Activated T-cell treated with anti-CD3 and anti-CD28 coated beads for 48 hours (primary cell): ENCODE data around the gene C10orf105.

Source experiments
- DNase-seq: peaks from one replicate; pipeline ENCODE4 v3.0.0-alpha.2; 2020; ENCODE audit warnings: low read depth

C10orf105 gene

DNA sequence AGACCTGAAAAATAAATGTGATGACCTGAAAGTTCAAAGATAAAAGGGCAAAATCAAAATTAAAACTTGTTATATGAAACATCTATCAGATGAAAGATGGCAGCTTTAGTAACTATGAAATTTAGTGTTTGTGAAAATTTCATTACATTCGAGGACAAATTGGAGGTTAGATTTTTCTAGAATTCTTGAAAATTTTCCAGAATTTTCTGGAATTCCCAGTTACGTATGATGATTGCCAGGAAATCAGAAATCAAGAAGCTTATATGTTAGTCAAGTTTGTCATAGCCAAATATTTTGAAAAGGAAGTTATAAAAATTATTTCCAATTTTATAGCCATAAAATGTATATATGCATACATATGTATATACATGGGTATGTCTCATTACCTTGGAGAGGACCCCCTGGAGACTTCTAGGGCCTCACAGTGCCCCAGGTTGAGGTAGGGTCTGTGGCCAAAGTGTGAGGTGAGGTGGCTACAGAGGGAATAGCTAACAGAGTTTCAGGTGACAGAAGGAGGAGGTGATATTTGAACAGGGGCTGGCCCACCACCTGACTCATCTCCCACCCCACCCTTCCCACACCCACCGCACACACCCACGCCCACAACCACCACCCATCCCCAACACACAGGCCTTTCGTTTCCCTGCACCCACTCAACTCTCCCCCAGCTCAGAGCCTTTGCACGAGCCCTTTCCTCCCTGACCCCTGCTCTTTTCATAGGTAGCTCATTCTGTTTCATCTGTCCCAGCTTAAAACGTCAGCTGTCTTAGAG lies 21.5 kb downstream of the C10orf105 start:
- DNase-seq, result peak; percentile 40

DNA sequence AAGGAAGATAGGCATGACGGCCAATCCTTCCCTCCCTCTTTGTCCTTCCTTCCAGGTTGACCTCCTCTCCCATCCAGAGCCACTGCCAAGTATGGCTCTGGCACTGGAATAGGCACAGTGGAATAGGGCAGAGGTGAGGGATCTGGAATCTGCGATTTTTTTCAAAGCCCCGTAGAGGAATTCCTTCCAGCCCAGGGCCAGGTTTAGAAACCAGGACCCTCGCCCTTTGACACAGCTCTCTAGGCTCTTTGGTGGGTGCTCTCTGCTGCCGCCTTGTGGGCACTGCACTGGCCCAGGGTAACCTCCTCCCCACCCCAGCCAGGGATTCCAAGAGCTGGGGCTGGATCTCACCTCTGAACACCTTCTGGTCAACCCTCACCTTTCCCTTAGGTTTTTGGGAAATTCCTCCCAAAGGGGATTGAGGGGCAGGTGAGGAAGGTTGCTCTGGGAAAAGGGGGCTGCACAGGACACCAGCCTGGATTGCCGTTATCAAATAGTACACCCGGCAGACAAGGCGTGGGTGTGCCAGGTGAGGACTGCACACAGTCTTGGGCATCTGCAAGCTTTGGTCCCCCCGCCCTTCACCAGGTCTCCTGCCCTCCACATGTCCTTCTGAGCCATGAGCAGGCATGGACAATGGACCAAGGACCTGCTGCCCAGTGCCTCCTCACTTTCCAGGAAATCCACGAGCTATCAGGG lies 22.8 kb downstream of the C10orf105 start:
- DNase-seq, result peak; percentile 62

DNA sequence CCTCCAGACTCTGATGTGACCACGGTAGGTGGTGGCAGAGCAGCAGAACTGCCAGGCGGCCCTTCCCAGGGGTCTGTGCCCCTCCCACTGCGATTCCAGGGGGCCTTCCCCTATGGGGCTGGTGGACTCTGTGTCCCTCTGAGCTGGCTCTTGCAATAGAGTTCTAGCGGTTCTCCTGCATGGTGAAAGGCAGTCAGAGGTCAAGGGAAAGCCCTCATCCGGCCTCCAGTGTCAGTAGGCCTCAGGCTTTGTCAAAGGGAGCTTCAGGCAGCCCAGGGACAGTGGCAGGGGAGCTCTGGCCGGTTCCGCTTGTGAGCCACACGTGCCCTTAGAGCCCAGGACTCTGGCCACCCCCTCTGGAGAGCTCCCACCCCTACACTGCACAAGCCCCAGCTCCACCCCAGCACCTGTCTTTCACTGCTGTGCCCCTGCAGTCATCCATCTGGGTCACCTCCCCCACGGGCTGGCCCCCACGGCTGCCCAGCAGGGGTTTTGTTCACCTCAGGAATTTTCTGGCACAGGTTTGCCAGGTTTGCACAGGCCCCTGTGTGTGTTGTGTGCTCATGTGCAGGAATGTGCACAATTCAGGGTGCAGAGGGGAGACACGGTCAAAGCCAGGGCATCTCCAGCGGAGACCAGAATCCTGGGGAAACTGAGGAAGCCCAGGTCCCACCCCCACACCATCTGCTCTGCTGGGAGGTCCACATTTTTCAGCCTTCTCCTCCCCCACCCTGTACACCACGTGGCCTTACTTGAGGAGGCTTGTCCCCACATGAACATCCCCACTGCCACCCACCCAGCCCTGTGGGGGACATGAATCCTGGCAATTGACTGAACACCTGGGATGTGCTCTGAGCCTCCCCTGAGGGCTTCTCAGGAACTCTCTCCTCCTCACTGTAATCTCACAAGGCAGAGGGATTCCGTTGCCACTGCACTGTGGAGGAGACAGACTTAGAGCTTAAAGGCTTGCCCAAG lies 23.8 kb downstream of the C10orf105 start:
- no peak for DNase-seq

DNA sequence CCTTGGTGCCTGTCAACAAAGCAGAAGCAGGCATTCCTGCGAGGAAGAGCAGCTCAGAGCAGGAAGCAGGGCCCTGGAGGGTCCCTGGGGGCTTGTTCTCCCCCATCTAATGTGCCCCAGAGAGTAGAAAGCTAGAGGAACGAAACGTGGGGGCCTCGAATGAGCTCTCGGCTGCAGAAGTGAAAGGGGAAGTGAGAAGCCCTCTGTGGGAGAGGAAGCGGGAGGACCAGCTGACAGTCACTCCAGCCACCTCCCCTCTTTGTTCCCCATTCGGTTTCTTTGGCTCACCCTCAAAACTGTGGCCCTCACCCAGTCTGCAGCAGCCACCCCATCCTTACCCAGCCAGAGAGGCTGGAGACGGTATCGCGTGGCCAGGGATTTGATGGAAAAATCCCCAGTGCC lies 25.0 kb downstream of the C10orf105 start:
- DNase-seq, result no peak

DNA sequence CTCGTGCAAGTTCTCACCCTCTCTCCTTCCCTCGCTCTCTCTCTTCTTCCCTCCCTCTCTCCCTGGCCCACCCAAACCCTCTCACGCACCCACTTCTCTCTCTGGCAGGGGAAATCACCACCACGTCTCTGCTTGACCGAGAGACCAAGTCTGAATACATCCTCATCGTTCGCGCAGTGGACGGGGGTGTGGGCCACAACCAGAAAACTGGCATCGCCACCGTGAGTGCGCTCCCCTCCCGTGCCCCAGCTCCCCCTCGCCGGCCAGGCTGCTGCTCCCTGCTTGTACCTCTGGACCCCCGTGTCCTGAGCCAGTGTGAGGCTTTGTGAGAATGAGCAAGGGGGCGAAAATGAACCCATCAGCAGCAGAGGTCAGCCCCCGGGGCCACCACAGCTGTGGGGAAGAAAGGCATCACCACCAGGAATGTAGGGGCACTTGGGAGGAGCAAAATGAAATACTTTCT lies 25.5 kb downstream of the C10orf105 start:
- no peak for DNase-seq

DNA sequence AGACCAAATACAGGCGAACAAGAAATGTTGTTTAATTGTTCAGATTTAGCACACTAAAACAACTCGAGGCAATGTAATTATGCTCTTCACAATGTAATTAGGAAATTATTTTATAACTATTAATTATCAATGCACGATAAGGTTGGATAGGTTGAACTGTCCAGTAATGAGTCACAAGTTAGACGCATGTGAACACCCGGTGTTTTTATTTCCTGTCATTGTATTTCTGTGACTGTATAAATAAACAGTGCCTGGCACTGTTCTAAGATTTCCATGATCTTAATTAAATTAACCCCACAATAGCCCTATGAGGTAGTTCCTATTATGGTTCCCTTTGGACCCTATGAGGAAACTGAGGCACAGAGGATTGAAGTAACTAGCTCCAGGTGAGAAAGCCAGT lies 26.2 kb downstream of the C10orf105 start:
- no peak for DNase-seq

DNA sequence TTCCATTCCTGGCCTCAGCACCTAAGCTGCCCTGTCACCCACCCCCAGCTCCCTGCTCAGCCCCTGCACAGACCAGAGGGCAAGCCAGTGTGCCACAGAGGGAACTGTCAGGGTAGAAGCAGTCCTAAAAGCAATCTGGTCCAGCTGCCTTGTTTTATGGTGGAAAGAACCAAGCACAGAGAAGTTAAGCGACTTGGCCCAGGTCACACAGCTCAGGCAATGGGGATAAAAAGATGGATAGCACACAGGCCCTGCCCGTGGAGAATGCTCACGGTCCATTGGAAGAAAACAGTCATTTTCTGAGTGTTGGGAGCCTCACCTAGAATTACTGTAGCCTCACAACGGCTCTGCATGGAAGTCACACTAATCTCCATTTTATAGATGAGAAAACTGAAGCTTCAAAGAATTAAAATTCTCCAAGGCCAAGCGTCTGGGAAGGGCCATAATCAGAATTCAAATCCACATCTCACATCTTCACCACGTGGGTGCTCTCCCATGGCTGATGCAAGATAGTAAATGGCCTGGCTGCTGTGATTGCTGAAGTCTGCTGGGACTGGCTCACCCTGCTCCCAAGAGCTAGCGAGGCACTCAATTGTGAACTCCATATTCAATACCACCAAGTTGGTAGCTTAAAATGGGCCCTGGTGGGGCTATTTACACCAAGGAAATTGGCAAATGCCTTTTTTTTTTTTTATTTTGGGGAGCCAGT lies 26.8 kb downstream of the C10orf105 start:
- no peak for DNase-seq

DNA sequence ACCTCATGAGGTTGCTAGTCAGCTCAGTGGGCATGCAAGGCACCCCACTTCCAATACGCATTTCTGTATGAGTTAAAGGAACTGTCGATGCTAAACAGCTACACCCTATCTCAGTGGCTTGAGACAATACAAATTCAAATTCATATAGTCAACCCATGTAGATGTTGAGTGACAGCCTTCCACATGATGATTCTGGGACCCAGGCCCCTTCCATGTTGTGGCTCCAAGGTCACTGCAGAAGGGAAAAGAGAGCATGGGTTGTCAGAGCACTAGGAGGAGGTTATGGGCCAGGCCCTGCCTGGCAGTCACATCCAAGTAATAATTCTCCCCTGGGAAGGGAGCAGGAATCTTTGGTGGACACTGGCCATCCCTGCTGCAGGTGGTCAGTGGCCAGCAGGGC lies 28.2 kb downstream of the C10orf105 start:
- no peak for DNase-seq

DNA sequence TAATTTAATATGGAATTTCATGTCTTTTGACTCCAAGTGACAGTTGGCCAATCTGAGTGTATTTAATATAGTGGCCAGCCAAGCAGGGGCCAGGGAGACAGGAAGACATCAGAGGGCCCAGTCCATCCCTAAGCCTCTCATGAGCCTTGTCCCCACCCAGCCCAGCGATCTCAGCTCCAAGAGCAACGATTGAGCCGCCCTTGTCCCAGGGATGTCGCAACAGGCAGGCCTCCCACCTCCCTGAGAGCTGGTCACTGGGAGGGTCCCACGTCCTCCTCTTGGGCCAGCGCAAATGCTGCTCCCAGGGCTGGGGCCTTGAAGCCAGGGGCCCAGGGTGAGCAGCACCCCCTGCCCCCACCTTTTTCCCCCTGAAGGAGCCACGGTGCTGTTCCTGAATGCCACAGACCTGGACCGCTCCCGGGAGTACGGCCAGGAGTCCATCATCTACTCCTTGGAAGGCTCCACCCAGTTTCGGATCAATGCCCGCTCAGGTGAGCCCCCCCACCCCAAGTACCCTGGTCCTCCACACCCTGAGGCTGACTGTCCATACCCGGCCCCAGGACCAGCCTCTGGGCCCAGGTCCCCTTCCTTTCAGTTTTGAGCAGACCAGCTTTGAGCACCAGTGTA lies 29.4 kb downstream of the C10orf105 start:
- no peak for DNase-seq

DNA sequence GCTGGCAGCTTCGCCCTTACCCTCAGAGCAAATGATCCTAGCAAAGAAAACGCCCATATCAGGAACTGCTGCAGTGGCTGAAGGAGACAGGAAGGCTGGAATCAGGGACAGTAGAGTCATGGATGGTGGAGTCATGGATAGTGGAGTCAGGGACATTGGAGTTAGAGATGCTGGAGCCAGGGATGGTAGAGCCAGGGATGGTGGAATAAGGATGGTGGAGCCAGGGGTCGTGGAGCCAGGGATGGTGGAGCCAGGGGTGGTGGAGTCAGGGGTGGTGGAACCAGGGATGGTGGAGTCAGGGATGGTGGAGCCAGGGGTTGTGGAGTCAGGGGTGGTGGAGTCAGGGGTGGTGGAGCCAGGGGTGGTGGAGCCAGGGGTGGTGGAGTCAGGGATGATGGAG lies 31.3 kb downstream of the C10orf105 start:
- no peak for DNase-seq

DNA sequence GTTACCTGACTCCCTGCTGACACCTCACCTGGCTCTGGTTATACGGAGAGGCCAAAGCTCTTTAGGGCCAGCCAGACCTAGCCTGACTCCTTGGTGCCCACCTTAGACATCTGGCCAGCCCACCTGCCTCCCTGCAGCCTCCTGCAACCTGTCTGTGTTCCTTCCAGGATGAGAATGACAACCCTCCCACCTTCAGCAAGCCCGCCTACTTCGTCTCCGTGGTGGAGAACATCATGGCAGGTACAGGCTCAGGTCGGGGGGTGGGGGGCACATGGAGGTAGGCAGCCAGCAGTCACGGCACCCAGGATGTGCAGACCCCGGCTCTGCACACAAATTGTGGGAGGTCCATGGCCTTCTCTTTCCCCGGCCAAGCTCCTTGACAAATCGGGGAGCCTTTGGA lies 32.1 kb downstream of the C10orf105 start:
- no peak for DNase-seq

DNA sequence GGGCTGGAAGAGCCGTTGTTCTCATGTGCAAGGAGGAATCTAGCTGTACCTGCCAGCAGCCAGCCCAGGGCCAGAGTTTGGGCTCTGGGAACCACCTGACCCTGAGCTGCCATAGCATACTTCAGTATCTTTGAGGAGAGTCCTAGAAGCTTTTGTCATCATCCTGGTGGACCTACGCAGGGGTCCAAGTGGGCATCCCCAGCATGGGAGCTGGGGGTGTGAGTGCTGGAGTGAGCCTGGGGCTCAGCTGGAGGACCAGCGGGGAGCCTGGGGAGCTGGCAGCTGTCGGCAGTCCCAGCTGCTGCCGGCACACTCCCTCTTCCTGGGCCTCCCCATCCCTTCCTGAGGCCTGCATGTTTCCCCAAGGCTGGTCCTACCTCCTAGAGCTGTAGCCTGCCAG lies 32.5 kb downstream of the C10orf105 start:
- DNase-seq, result no peak

DNA sequence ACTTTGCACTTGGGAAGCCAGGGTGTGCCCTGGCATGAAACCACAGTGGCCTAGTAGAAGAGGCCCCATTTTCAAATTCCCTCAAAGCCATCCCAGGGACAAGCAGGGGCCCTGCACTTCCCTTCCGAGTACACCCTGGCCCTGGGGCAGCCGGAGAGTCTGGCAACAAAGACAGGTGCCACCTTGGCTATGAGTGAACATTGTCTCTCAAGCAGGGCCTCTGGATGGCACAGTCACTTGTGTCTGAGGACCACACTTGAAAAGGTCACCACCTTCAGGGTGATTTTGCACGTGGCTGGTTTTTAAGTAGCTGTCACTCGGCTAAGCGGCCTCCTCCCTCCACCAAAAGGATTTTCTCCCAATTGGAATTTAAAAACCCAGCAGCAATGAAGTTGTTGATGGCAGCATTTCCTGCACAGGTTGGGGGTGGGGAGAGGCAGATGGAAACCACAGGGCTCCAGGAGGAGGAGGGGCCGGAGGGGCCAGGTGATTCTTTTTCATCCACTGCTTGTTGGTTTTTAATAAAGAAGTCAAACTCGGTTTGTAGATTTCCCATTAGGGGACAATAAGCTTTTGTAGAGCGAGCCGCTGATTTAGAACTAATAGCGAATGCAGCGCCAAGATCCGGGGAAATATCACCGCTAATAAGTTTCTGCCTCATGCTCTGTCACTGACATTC lies 33.9 kb downstream of the C10orf105 start:
- DNase-seq, result no peak

DNA sequence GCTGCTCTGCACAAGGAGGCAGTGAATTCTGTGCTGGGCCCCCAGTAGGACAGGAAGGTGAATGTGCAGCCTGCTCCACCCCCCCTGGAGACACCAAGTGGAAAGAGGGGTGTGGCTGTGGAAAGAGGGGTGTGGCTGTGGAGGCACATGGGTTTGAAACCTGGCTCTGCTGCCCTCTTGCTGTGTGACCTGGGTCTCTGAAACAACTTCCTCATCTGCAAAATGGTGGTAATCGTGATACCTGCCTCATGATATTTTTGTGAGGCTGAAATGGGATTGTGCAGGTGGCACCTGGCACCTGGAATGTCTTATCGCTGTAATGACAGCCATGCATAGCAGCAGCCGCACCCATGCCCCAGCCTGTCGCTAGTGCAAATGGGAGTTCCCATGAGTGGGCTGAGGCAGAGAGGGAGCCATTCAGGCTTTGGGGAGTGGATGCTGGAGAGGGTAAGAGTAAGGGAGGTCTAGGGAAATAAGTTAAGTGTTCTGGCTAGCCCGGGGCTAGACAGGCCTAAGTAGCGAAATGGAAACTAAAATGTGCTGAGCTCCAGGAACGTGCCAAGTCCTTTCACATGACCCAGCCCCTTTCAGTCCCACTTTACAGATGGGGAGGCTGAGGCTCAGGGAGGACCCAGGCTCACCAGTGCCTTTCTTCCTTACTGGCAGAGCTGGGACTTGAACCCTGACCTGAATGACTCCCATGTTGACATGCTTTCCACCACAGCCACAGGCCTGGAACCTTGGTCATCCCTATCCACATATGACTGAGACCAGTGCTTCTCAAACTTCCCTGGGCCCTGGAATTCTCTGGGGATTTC lies 35.0 kb downstream of the C10orf105 start:
- peak; percentile 27 for DNase-seq

DNA sequence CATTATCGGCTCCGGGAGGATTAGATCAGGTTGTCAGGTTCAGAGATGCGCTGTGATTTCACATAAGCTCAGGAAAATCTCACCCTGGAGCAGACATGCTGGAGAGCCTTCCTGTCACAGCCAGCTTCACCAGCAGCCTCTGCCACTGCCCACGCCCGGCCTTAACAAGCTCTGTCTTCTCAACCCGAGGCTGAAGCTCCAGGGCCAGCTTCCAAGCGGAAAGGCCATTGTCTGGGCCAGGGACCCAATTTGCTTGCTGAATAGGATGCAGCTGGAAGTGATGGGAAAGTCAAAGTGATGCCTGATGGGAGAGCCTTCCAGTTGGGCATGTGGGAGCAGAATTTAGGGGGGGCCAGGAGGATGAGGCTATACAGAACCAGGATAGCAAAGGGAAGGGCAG lies 36.3 kb downstream of the C10orf105 start:
- no peak for DNase-seq

DNA sequence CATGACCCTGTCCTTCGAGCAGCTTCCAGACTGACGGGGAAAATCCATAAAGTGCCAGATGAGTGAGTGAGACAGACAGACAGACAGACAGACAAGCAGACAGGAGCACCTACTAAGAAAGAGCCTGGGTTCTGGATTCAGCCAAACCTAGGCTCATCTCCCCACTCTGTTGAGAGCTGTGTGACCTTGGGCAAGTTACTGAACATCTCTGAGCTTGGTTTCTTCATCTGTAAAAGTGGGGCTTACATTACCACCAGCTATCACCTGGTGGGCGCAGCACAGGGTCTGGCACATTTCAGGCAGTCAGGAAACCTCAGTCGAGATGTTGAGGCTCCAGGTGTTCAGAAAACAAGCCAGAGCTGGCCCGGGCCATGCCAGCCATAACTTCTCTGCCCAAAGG lies 37.6 kb downstream of the C10orf105 start:
- DNase-seq, result no peak

DNA sequence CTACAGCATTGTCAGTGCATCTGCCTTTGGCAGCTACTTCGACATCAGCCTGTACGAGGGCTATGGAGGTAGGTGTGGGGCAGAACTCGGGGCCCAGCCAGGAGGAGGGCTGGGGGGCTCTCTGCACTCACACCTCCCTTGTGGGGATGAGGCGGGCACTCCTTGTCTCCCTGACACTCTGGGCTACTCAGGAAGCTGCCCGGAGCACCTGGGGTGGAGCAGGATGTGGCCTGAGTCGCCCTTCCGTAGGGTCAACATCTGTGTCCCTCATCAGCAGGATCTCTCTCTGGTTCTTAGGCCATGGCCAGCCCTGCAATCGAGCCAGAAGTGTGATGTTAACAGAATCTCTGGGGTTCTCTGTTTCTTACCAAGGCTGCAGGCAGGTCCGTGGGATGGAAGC lies 40.2 kb downstream of the C10orf105 start:
- no peak for DNase-seq

DNA sequence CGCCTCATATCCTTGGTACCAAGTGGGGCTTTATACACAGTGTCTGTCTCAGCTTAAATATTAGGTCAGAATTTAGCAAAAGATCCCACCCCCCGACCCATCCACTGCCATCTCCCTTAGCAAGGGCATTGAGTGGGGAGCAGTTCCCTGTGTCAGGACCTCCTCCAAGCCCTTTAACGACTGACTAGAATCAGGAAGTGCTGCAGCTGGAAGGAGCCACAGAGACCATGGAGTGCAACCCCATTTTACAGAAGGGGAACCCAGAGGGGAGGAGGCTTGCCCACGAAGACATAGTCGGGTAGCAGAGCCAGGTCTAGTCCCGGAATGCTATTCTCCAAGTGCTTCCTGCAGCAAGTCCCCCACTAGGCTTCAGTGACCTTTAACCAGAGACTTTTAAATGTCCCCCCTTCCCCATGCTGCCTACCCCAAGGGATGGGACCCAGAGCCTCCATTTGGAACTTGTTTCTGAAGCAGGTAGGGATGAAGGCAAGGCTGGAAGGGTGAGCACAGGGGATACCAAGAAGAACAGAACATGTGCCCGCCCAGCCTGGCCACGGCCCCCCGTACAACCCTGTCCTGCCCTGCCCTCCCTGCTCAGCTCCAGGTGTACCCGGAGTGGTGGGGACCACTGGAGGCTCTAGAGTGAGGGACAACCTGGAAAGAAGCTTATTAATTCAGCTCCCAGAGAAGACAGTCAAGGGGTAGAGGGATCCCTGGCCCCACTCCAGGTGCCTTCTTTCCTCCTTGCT lies 41.3 kb downstream of the C10orf105 start:
- no peak for DNase-seq

DNA sequence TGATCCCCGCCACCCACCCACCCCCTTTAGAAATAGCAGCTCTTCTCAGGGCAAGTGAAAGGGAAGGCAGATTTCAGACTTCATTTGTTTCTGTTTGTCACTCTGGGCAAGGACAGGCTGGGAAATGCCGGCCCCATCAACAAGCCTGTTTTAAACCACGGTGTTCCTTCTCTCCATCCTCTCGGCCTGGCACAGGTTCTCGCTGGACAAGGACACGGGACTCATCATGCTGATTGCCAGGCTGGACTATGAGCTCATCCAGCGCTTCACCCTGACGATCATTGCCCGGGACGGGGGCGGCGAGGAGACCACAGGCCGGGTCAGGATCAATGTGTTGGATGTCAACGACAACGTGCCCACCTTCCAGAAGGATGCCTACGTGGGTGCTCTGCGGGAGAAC lies 42.3 kb downstream of the C10orf105 start:
- DNase-seq, result no peak
